H1 (cell line): ENCODE measurements around the gene ANKRD31. TPM values are rescaled to one million over a fixed set of nuclear protein-coding genes. Genes with fewer than 3 reads are reported as not detected.

Source experiments
- CTCF ChIA-PET: fragments of 300-600 bp; sonication (Branson Sonifier 250); formaldehyde crosslinking; loops from one replicate; lab custom pipeline; 2021; ENCODE audit not compliant: partially characterized antibody; lab: Charles Lee
- POLR2A ChIA-PET: fragments of 300-600 bp; sonication (Branson Sonifier 250); formaldehyde crosslinking; loops from one replicate; lab custom pipeline; 2021; ENCODE audit warnings: inconsistent platforms; ENCODE audit not compliant: partially characterized antibody; lab: Charles Lee
- DNase-seq, 2 experiments: peaks; one replicate each; pipeline versions ENCODE4 v3.0.0 to v3.0.0-alpha.2; 2010 to 2022; ENCODE audit warnings: low spot score in 2 of 2, low read depth in 1 of 2, mixed read lengths in 1 of 2
- FAIRE-seq: peaks from 2 replicates; lab custom pipeline; 2011; peaks lifted over from hg19 to GRCh38; lab: Jason Lieb, UNC
- H2AFZ ChIP-seq: 2 replicates; pipeline ENCODE4 v1.8.1; 2012; ENCODE audit warnings: low read length, inconsistent platforms
- H2AK5ac ChIP-seq: 2 replicates; pipeline ENCODE4 v1.6.1; 2013; ENCODE audit warnings: low read depth, low read length
- H2BK120ac ChIP-seq: replicated peaks from 2 replicates; pipeline ENCODE3; 2013; ENCODE audit warnings: low read depth, low read length, inconsistent platforms
- H2BK12ac ChIP-seq: 2 replicates; pipeline ENCODE4 v1.6.1; 2013; ENCODE audit warnings: low read depth, low read length
- H2BK15ac ChIP-seq: 2 replicates; pipeline ENCODE4 v1.6.1; 2013; ENCODE audit warnings: low read length
- H2BK20ac ChIP-seq: 2 replicates; pipeline ENCODE4 v1.6.1; 2013; ENCODE audit warnings: low read length
- H2BK5ac ChIP-seq: 2 replicates; pipeline ENCODE4 v1.6.1; 2013; ENCODE audit warnings: low read depth, low read length
- H3K14ac ChIP-seq: 2 replicates; pipeline ENCODE4 v1.6.1; 2013; ENCODE audit warnings: inconsistent platforms; ENCODE audit not compliant: insufficient read length
- H3K18ac ChIP-seq: 2 replicates; pipeline ENCODE4 v1.6.1; 2013; ENCODE audit warnings: low read length; ENCODE audit errors: extremely low read depth
- H3K23ac ChIP-seq: 2 replicates; pipeline ENCODE4 v1.6.1; 2013; ENCODE audit warnings: inconsistent platforms; ENCODE audit not compliant: insufficient read length
- H3K23me2 ChIP-seq: 2 replicates; pipeline ENCODE4 v1.6.1; 2013; ENCODE audit warnings: low read depth, low read length
- H3K27ac ChIP-seq: 2 replicates; pipeline ENCODE4 v1.6.1; 2011; ENCODE audit warnings: low read depth, low read length, inconsistent platforms
- H3K27me3 ChIP-seq, 4 experiments: replicated peaks in 1 of 4; 1 replicate in 1 of 4; 2 replicates in 3 of 4; pipeline versions ENCODE4 v1.6.1 to v1.8.1; 2011 to 2013; ENCODE audit warnings: low read length in 3 of 4, mild to moderate bottlenecking in 3 of 4, inconsistent platforms in 2 of 4, mixed read lengths in 2 of 4, moderate library complexity in 1 of 4; ENCODE audit not compliant: control insufficient read depth in 3 of 4, insufficient read depth in 3 of 4; ENCODE audit errors: extremely low read depth in 1 of 4
- H3K36me3 ChIP-seq, 4 experiments: 2 replicates each; pipeline versions ENCODE4 v1.6.1 to v1.8.1; 2011 to 2013; ENCODE audit warnings: mild to moderate bottlenecking in 4 of 4, low read length in 3 of 4, moderate library complexity in 2 of 4, control low read depth in 1 of 4, inconsistent platforms in 1 of 4; ENCODE audit not compliant: insufficient read depth in 4 of 4, control insufficient read depth in 2 of 4
- H3K4ac ChIP-seq: replicated peaks from 2 replicates; pipeline ENCODE3; 2013; ENCODE audit warnings: low read length, low read depth, mixed read lengths, inconsistent platforms; ENCODE audit not compliant: insufficient read length
- H3K4me1 ChIP-seq, 4 experiments: replicated peaks in 1 of 4; 1 replicate in 1 of 4; 2 replicates in 3 of 4; pipeline versions ENCODE4 v1.6.1 to v1.8.1; 2011 to 2013; ENCODE audit warnings: low read length in 3 of 4, inconsistent platforms in 2 of 4, mixed read lengths in 1 of 4; ENCODE audit not compliant: insufficient read depth in 4 of 4, control insufficient read depth in 3 of 4
- H3K4me2 ChIP-seq, 2 experiments: 2 replicates each; pipeline versions ENCODE4 v1.6.1 to v1.8.1; 2011 to 2013; ENCODE audit warnings: low read depth in 2 of 2, low read length in 2 of 2, control low read depth in 1 of 2, inconsistent platforms in 1 of 2, mild to moderate bottlenecking in 1 of 2; ENCODE audit not compliant: insufficient read depth in 1 of 2
- H3K4me3 ChIP-seq, 4 experiments: fragments of 200-600, 300-600 bp in 1 of 4; sonication (generic), shearing (Covaris generic), sonication (Bioruptor Twin) in 1 of 4; 2 replicates each; pipeline versions ENCODE4 v1.5.1 to v1.8.1; 2011 to 2016; ENCODE audit warnings: low read length in 4 of 4, low read depth in 3 of 4, control low read depth in 2 of 4, inconsistent platforms in 2 of 4, mild to moderate bottlenecking in 2 of 4, mixed read lengths in 1 of 4, moderate library complexity in 1 of 4; ENCODE audit not compliant: insufficient read depth in 2 of 4; ENCODE audit errors: extremely low read depth in 1 of 4
- H3K56ac ChIP-seq: replicated peaks from 2 replicates; pipeline ENCODE3; 2013; ENCODE audit warnings: low read depth, mild to moderate bottlenecking, mixed read lengths, low read length, inconsistent platforms; ENCODE audit not compliant: insufficient read length
- H3K79me1 ChIP-seq: 2 replicates; pipeline ENCODE4 v1.6.1; 2013; ENCODE audit warnings: low read depth, low read length, control low read depth
- H3K79me2 ChIP-seq, 2 experiments: 2 replicates each; pipeline versions ENCODE4 v1.6.1 to v1.8.1; 2012 to 2013; ENCODE audit warnings: low read length in 2 of 2, mild to moderate bottlenecking in 2 of 2, inconsistent platforms in 1 of 2; ENCODE audit not compliant: insufficient read depth in 2 of 2, control insufficient read depth in 1 of 2
- H3K9ac ChIP-seq, 4 experiments: replicated peaks in 1 of 4; 1 replicate in 1 of 4; 2 replicates in 3 of 4; pipeline versions ENCODE4 v1.6.1 to v1.8.1; 2011 to 2013; ENCODE audit warnings: low read depth in 3 of 4, low read length in 3 of 4, control low read depth in 2 of 4, mild to moderate bottlenecking in 2 of 4, moderate library complexity in 2 of 4, inconsistent platforms in 1 of 4; ENCODE audit errors: extremely low read depth in 1 of 4
- H3K9me3 ChIP-seq, 2 experiments: 2 replicates each; pipeline versions ENCODE4 v1.6.1 to v1.8.1; 2012 to 2013; ENCODE audit warnings: mild to moderate bottlenecking in 2 of 2, moderate library complexity in 2 of 2, control low read depth in 1 of 2, inconsistent platforms in 1 of 2, low read depth in 1 of 2, low read length in 1 of 2, mixed read lengths in 1 of 2; ENCODE audit not compliant: insufficient read depth in 2 of 2
- H4K20me1 ChIP-seq, 2 experiments: replicated peaks in 1 of 2; 2 replicates each; pipeline versions ENCODE3 to v1.8.1; 2011 to 2013; ENCODE audit warnings: inconsistent platforms in 2 of 2, low read length in 2 of 2, mild to moderate bottlenecking in 1 of 2; ENCODE audit not compliant: insufficient read depth in 2 of 2, control insufficient read depth in 1 of 2
- H4K5ac ChIP-seq: 2 replicates; pipeline ENCODE4 v1.6.1; 2013; ENCODE audit warnings: low read length, low read depth, mixed read lengths, inconsistent platforms; ENCODE audit not compliant: insufficient read length
- H4K8ac ChIP-seq: 2 replicates; pipeline ENCODE4 v1.8.0; 2013; ENCODE audit warnings: mild to moderate bottlenecking, moderate library complexity, low read length, inconsistent platforms; ENCODE audit not compliant: insufficient read depth; ENCODE audit errors: extremely low read depth
- H4K91ac ChIP-seq: replicated peaks from 2 replicates; pipeline ENCODE3; 2013; ENCODE audit warnings: low read length, mixed read lengths, inconsistent platforms; ENCODE audit not compliant: insufficient read length
- BCL11A ChIP-seq, 2 experiments: IDR thresholded peaks; one replicate each; pipeline ENCODE4 v1.6.1; 2011; ENCODE audit warnings: low read depth in 2 of 2, low read length in 2 of 2, mild to moderate bottlenecking in 2 of 2
- CHD1 ChIP-seq: IDR thresholded peaks from 2 replicates; pipeline ENCODE4 v1.6.1; 2012; ENCODE audit warnings: low read depth, low read length, improper control_type of control experiment
- CREB1 ChIP-seq: IDR thresholded peaks from 2 replicates; pipeline ENCODE4 v1.6.1; 2012; ENCODE audit warnings: inconsistent platforms
- JUND ChIP-seq: IDR thresholded peaks from 2 replicates; pipeline ENCODE4 v1.6.1; 2011; ENCODE audit warnings: mild to moderate bottlenecking, improper control_type of control experiment, low read length
- TAF1 ChIP-seq: IDR thresholded peaks from 2 replicates; pipeline ENCODE4 v1.6.1; 2011; ENCODE audit warnings: mild to moderate bottlenecking, low read depth, low read length
- TCF12 ChIP-seq: IDR thresholded peaks from 2 replicates; pipeline ENCODE4 v1.6.1; 2011; ENCODE audit warnings: low read depth, mild to moderate bottlenecking, low read length
- TEAD4 ChIP-seq: IDR thresholded peaks from 2 replicates; pipeline ENCODE4 v1.6.1; 2012; ENCODE audit warnings: low read depth, low read length, inconsistent platforms, mixed read lengths
- WGBS, 2 experiments: shearing (Covaris generic) in 1 of 2; methylation state at CpG; one replicate each; pipeline versions ENCODE4 v1.1.6 to v1.1.7; 2013 to 2015; ENCODE audit warnings: low lambda C conversion rate in 2 of 2, mixed read lengths in 2 of 2, inconsistent platforms in 1 of 2, low coverage in 1 of 2, missing lambda C conversion rate in 1 of 2; ENCODE audit not compliant: insufficient replicate concordance in 2 of 2, insufficient coverage in 1 of 2, insufficient read length in 1 of 2; ENCODE audit errors: extremely low coverage in 1 of 2, missing lambda C conversion rate in 1 of 2; 5-methylcytosine and 5-hydroxymethylcytosine counted together
- polyA plus RNA-seq, 7 experiments: library from polyadenylated mRNA; depleted of rRNA in 3 of 7; stranded (reverse) in 5 of 7; unstranded in 2 of 7; fragments of >200 nt in 5 of 7; fragments of 200-250 nt in 2 of 7; gene quantifications; 1 replicate in 5 of 7; 2 replicates in 1 of 7; 4 replicates in 1 of 7; pipeline versions ENCODE4 v1.2.1 to v1.2.3, GENCODE V29; 2011 to 2013; ENCODE audit warnings: missing spikeins in 2 of 7, mixed read lengths in 2 of 7
- total RNA-seq: library from RNA; stranded (reverse); fragmentation: NEBNext Ultra II Directional; extraction: Animal tissue kit (Norgen Biotek cat#: 25700); gene quantifications from 2 replicates; pipeline ENCODE4 v1.2.1, GENCODE V29; 2021

The ANKRD31 gene
- total and polyA plus RNA-seq, 2 of the 8 experiments (the other 6 are each of a cell fraction or from before 2014, with no cell fraction given): 0.05 to 0.06 TPM

GRCh38 chr5:75081510-75081909, 155.2 kb downstream of the ANKRD31 start:
- Histone ChIP-seq H3K27ac (no peak overlapping the region), H2BK5ac (no peak overlapping the region), H2AFZ (no peak overlapping the region), H3K56ac (no peak overlapping the region), H3K23ac (no peak overlapping the region), H3K23me2 (no peaks in the 10 kb centered on the region), H3K4ac (no peak overlapping the region), H2BK12ac (no peak overlapping the region), H4K8ac (no peak overlapping the region), H4K5ac (no peak overlapping the region), H4K20me1 (no peaks in the 10 kb centered on the region), H3K36me3 (no peaks in the 10 kb centered on the region), H2BK120ac (no peak overlapping the region), H3K9me3 (no peaks in the 10 kb centered on the region), H3K14ac (no peak overlapping the region), H3K79me2 (no peaks in the 10 kb centered on the region), H3K4me1 (no peaks in the 10 kb centered on the region), H4K91ac (no peak overlapping the region), H3K79me1 (no peaks in the 10 kb centered on the region), H2BK20ac (no peak overlapping the region), H3K4me3 (no peak overlapping the region), H3K9ac (no peak overlapping the region; a peak in 1 of 7 replicates), H3K4me2 (no peak overlapping the region), H2AK5ac (no peak overlapping the region), H3K27me3 (peaks cover 0 to 1% (median 0%) of the 10 kb centered on the region in 4 experiments; a peak in 1 of 7 replicates), H2BK15ac (no peak overlapping the region), H3K18ac (no peak overlapping the region)
- DNase-seq (no peak), FAIRE-seq (no peak)
- POLR2A ChIA-PET: no interaction called here
- 100% methylated on average over 2 of the region's 2 CpGs; no CpG with 5 or more reads in 1 of the 2 experiments for WGBS, 2 experiments
- CTCF ChIA-PET: interaction anchor here (0.6 kb wide), 1 partner anchor 414 kb away, joined by 6 read pairs; no protein-coding TSS in a partner anchor
- TF ChIP-seq TCF12 (no peak), JUND (no peak), CHD1 (no peak), CREB1 (no peak), BCL11A (IDR thresholded peaks at IDR 0.05; ENCODE audit: low read depth in 2 of 2, low read length in 2 of 2) (no peak), TAF1 (no peak), TEAD4 (no peak)
